GM19239 (cell line): ENCODE data around the gene SLC7A9.
"Not testable (repeated sequence)": the region's sequence is repeated elsewhere in the genome, so short reads cannot be mapped to it uniquely, and the experiment has no call there.

ENCODE experiments used
- DNase-seq: peaks from one replicate; pipeline ENCODE4 v3.0.0; 2011; ENCODE audit warnings: low spot score; ENCODE audit not compliant: insufficient read length
- FAIRE-seq: peaks from 2 replicates; lab custom pipeline; 2011; peaks lifted over from hg19 to GRCh38; lab: Jason Lieb, UNC

The SLC7A9 gene

GRCh38 chr19:32810452-32810851 lies 59.1 kb downstream of the SLC7A9 start:
- no peak for DNase-seq
- FAIRE-seq, result no peak

- no peak for DNase-seq
- FAIRE-seq, result no peak
Measured at GRCh38 chr19:32809754-32810153, 59.8 kb downstream of the SLC7A9 start.

- DNase-seq, result no peak
- no peak for FAIRE-seq
Measured at GRCh38 chr19:32809254-32809653, 60.3 kb downstream of the SLC7A9 start.

- DNase-seq (no peak), FAIRE-seq (no peak)
Measured at GRCh38 chr19:32808236-32808635, 61.3 kb downstream of the SLC7A9 start.

- DNase-seq (no peak), FAIRE-seq (no peak)
Measured at GRCh38 chr19:32802840-32803239, 66.7 kb downstream of the SLC7A9 start.

GRCh38 chr19:32800754-32801153 lies 68.8 kb downstream of the SLC7A9 start:
- DNase-seq (no peak), FAIRE-seq (no peak)

GRCh38 chr19:32800191-32800590 lies 69.4 kb downstream of the SLC7A9 start:
- FAIRE-seq, result no peak
- DNase-seq, result no peak

GRCh38 chr19:32798201-32798600 lies 71.4 kb downstream of the SLC7A9 start:
- DNase-seq, result no peak
- no peak for FAIRE-seq

GRCh38 chr19:32789429-32789828 lies 80.1 kb downstream of the SLC7A9 start:
- no peak for FAIRE-seq
- no peak for DNase-seq

GRCh38 chr19:32787895-32788294 lies 81.7 kb downstream of the SLC7A9 start:
- not testable (repeated sequence) for FAIRE-seq, DNase-seq

GRCh38 chr19:32787161-32787813 lies 82.3 kb downstream of the SLC7A9 start:
- DNase-seq, FAIRE-seq: not testable (repeated sequence)

- DNase-seq, FAIRE-seq: not testable (repeated sequence)
Measured at GRCh38 chr19:32782089-32782488, 87.5 kb downstream of the SLC7A9 start.

- DNase-seq (no peak), FAIRE-seq (no peak)
Measured at GRCh38 chr19:32781280-32781679, 88.3 kb downstream of the SLC7A9 start.
